ENCODE data around the gene LYPD4. TPM values are rescaled to one million over a fixed set of nuclear protein-coding genes. Genes with fewer than 3 reads are reported as not detected.

The LYPD4 gene
- total RNA-seq, 2 experiments from 2014 or later = not detected

DNA sequence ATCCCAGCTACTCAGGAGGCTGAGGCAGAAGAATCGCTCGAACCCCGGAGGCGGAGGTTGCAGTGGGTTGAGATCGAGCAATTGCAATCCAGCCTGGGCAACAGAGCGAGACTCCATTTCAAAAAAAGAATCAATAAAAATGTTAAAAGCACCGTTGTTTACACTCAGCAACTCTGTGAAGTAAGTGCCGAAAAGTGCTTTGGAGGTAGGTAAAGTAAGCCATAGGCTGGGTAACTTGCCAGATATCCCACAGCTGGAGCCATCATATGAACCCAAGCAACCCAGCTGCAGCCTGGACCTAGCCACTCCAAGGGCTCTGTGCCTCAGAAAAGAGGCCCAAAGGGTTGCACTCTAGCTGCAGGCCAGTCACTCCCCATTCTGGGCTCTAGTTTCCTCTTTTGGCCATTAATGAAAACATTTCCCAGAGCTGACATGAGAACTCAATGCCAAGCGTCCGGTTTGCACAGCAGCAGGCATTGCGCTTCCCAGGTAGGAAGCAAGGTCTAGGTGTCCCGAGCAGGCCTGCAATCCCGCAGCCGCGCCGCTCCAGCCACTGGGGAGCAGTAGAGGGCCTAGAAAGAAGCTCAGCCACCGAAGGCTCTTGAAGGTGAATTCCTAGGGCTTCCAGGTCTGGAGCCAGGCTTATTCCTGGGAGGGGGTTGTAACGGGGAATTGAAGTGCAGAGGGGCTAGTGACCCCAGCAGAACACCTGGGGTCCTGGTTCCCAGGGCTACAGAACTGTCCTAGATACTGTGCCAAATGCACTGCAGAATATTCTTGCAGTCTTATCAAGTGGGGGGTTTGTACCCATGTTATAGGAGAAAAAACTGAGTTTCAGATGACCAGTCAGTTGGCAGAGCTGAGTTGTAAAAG is 28.5 kb upstream of the LYPD4 start:
- Mint-ChIP-seq H3K27me3 (no peaks in the 10 kb centered on the region), H3K27ac (peak overlapping the region; percentile 88), H3K4me1 (peaks cover 84% of the 10 kb centered on the region), H3K4me3 (no peak overlapping the region), H3K36me3 (ENCODE audit: low read depth) (peaks cover 40% of the 10 kb centered on the region), H3K9me3 (ENCODE audit: low read depth) (no peaks in the 10 kb centered on the region)
- ChIA-PET CTCF (interaction anchor here (0.6 to 6.1 kb wide), 18 partner anchors 10 to 127 kb away, joined by 3 to 62 read pairs (median 4); partner anchors contain the start of genes ARHGEF1 and RPS19), POLR2A (interaction anchor here (0.6 to 2.1 kb wide), 7 partner anchors 10 to 329 kb away, joined by 3 to 13 read pairs (median 3); partner anchors contain the start of gene RPS19)
- intact Hi-C loops (cut with DNase I, micrococcal nuclease) = loop anchor here (1.0 to 5.0 kb wide), 5 partner anchors 14 to 249 kb away; no protein-coding TSS in a partner anchor
- DNase-seq = peak; percentile 84
- ATAC-seq = no peak

DNA sequence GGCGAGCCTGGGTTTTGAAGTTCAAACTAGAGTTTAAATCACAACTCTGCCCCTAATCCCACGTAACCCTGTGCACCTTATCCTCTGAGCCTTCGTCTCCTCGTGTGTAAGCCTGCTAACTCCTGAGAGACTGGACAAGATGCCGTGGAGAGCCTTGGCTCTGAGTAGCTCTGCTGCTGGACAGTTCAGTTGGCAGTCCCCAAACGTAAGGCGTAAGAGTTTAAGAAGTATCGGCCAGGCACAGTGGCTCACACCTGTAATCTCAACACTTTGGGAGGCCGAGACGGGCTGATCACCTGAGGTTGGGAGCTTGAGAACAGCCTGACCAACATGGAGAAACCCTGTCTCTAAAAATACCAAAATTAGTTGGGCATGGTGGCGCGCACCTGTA is 27.9 kb upstream of the LYPD4 start:
- DNase-seq (no peak), ATAC-seq (no peak)
- H3K9me3 Mint-ChIP-seq (ENCODE audit: low read depth) = no peaks in the 10 kb centered on the region
- peaks cover 83% of the 10 kb centered on the region for H3K4me1 Mint-ChIP-seq
- no peaks in the 10 kb centered on the region for H3K27me3 Mint-ChIP-seq
- intact Hi-C loops (cut with DNase I, micrococcal nuclease) = loop anchor here (2.0 to 5.0 kb wide), 2 partner anchors 62 to 250 kb away; no protein-coding TSS in a partner anchor
- H3K36me3 Mint-ChIP-seq (ENCODE audit: low read depth) = peaks cover 45% of the 10 kb centered on the region
- CTCF ChIA-PET = interaction anchor here (0.6 to 6.1 kb wide), 12 partner anchors 10 to 86 kb away, joined by 3 to 62 read pairs (median 7); partner anchors contain the start of genes ARHGEF1 and RPS19
- POLR2A ChIA-PET = interaction anchor here (0.6 to 2.6 kb wide), 6 partner anchors 12 to 102 kb away, joined by 3 to 13 read pairs (median 6); partner anchors contain the start of gene RPS19
- no peak overlapping the region for H3K4me3 Mint-ChIP-seq
- peak overlapping the region; percentile 88 for H3K27ac Mint-ChIP-seq

DNA sequence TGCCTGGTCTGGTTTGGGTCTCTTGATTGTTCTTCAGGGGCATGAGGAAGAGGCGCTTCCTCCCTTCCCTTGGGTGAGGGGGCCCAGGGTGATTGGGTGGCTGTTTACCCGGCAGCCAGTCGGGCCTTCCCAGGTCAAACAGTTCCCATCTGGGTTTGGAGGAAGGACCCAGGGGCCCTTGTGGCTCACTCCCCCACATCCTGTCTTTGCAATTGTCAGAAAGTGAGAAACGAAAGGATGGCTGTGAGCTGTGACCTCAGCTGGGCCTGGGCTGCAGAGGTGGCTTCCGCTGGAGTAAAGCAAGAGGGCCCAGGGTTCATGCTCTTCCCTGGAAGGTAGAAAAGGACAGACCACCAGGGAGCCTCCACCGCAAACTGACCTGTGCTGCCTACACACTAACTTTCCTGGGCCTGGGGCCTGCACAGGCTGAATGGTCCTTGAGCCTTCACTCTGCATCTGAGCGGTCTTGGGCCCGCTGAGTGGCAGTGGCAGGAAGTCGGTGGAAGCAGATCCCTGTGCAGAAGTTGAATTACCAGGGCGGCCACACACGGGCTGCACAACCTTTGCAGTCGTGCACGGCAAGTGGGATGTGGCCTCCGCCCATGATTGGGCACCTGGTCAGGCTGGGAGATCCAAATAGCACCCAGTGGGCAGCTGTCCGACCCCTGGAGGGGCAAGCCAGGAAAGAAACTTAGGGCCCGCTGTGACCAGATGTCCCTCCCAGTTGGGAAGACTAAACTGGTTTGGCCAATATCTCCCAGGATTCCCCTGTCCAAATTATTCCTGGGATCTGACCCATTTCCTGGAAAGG is 27.3 kb upstream of the LYPD4 start:
- ChIA-PET POLR2A (interaction anchor here (0.6 to 2.6 kb wide), 8 partner anchors 9 to 340 kb away, joined by 3 to 40 read pairs (median 4); partner anchors contain the start of gene RPS19), CTCF (interaction anchor here (0.6 to 6.1 kb wide), 15 partner anchors 9 to 508 kb away, joined by 3 to 62 read pairs (median 6); partner anchors contain the start of genes ARHGEF1, B9D2 and RPS19)
- Mint-ChIP-seq H3K9me3 (ENCODE audit: low read depth) (no peaks in the 10 kb centered on the region), H3K36me3 (ENCODE audit: low read depth) (peaks cover 48% of the 10 kb centered on the region), H3K27me3 (no peaks in the 10 kb centered on the region), H3K4me3 (peak overlapping the region; percentile 35), H3K27ac (peak overlapping the region; percentile 88), H3K4me1 (peaks cover 79% of the 10 kb centered on the region)
- ATAC-seq (peak; percentile 73), DNase-seq (peak; percentile 86)
- intact Hi-C loops (cut with DNase I, micrococcal nuclease) = loop anchor here (1.0 to 5.0 kb wide), 5 partner anchors 11 to 251 kb away; partner anchors contain the start of gene RPS19 (in 2 of the 2)

DNA sequence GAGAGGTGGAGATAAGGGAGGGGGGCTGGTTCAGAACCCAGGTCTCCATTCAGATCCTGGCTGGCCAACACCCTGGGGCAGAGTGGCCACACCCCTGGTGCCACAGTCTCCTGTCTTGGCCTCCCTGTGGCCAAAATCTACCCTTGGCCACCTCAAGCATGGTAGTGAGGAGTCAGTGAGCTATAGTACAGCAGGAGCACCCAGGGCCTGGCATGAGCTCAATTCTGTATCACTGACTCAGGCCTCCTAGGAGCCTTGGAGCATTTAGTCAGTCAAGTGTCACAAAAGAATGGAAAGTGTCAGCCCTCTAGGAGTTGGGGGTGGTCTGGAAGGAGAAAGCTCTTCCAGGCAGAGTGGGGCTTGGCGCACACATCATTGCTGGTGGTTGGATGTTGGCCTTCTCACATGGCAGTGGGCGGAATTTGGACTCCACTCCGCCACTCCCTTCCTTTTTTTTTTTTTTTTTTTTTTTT is 26.0 kb upstream of the LYPD4 start:
- H3K4me3 Mint-ChIP-seq = no peak overlapping the region
- ATAC-seq = peak; percentile 37
- H3K27me3 Mint-ChIP-seq = no peaks in the 10 kb centered on the region
- H3K4me1 Mint-ChIP-seq = peaks cover 78% of the 10 kb centered on the region
- ChIA-PET CTCF (interaction anchor here (0.6 to 6.1 kb wide), 6 partner anchors 15 to 188 kb away, joined by 3 to 62 read pairs (median 6); partner anchors contain the start of gene ARHGEF1), POLR2A (interaction anchor here (0.6 to 2.6 kb wide), 7 partner anchors 8 to 1657 kb away, joined by 3 to 40 read pairs (median 4); partner anchors contain the start of gene RPS19)
- no peaks in the 10 kb centered on the region for H3K9me3 Mint-ChIP-seq (ENCODE audit: low read depth)
- H3K27ac Mint-ChIP-seq = peak overlapping the region; percentile 85
- peaks cover 54% of the 10 kb centered on the region for H3K36me3 Mint-ChIP-seq (ENCODE audit: low read depth)
- peak; percentile 65 for DNase-seq
- intact Hi-C loops (cut with DNase I, micrococcal nuclease) = loop anchor here in 1 of 2 experiments (5.0 kb wide), 1 partner anchor 252 kb away; no protein-coding TSS in a partner anchor

DNA sequence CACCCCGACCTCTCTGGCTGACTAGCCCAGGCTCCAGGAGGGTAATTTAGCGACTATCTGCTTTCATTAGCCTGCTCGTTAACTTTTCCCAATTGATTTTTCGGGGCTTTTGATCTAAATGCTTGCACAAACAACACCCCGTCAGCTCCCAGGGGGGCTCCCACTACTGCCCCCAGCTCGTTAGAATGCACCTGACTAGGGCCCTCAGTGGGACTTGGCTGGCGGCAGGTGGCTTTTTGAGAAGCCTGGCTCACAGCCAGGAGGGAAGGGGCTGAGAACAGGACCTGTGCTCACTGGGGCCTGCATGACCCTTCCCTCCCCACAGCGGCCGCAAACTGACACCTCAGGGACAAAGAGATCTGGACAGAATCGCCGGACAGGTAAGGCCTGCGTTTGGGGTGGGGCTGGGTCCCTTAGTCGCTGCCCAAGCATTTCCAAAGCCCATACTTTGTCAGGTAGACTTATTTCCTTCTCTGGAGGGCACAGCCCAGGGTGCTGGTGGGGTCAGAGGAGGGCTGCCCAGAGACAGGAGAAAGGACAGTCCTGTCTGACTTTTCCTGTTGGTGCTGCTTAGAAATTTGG is 25.0 kb upstream of the LYPD4 start:
- ATAC-seq (no peak), DNase-seq (no peak)
- CTCF ChIA-PET = interaction anchor here (6.1 kb wide), 1 partner anchor 81 kb away, joined by 40 read pairs; no protein-coding TSS in a partner anchor
- POLR2A ChIA-PET = interaction anchor here (0.7 to 1.4 kb wide), 4 partner anchors 8 to 414 kb away, joined by 3 to 5 read pairs (median 4); partner anchors contain the start of genes CD79A and RPS19
- no peaks in the 10 kb centered on the region for H3K27me3 Mint-ChIP-seq
- H3K4me1 Mint-ChIP-seq = peaks cover 82% of the 10 kb centered on the region
- H3K27ac Mint-ChIP-seq = peak overlapping the region; percentile 85
- H3K4me3 Mint-ChIP-seq = no peak overlapping the region
- H3K9me3 Mint-ChIP-seq (ENCODE audit: low read depth) = no peaks in the 10 kb centered on the region
- H3K36me3 Mint-ChIP-seq (ENCODE audit: low read depth) = peaks cover 63% of the 10 kb centered on the region
- intact Hi-C loops (cut with DNase I, micrococcal nuclease) = no loop called here

DNA sequence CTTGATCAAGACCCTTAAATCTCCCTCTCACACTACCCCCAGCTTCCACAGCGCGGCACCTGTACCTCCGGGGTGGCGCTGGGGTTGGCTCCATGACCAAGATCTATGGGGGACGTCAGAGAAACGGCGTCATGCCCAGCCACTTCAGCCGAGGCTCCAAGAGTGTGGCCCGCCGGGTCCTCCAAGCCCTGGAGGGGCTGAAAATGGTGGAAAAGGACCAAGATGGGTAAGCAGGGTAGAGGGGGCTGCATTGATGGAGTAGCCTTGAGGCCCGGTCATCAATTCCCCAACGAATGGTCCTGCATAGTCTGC is 24.5 kb upstream of the LYPD4 start:
- no peak for ATAC-seq
- H3K4me3 Mint-ChIP-seq = no peak overlapping the region

DNA sequence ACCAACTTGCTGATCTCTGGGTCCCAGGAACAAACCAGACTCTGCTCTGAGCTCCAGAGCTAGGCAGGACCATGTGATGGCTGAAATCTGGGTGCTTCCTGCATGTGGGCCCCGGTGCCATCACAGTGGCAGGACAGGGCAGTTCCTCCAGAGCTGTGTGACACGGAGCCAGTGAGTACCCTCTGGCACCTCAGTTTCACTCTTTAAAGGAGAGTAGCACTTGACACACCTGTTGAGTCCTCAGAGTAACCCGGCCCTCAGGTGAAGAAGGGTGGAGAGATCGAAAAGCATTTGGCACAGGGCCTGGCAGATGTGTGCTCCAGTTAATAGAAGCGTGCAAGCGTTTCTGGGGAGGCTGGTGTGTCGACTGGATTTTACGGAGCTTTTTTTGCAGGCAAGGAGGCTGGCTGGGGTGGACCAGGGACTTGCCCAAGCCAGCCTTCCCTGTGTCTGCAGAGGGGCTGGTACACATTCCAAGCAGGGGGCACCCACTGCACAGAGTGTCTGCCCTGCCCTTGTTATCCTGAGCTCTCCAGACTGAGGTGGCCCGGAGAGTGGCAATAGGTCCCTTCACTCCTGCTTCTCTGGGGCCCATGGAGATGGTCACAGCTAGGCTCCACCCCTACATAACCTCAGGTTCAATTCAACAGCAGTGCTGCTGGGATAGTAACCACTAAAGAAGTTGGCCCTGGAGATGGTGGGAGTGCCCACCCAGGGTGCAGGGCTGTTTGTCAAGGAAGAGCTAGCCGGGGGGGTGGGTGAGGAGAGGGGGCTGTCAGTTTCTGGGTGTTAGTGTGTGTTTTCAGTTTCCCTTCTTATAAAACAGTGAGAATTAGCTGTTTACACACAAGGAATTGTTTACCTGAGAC is 23.9 kb upstream of the LYPD4 start:
- no peak for ATAC-seq
- CTCF ChIA-PET = interaction anchor here (0.8 to 1.4 kb wide), 4 partner anchors 8 to 84 kb away, joined by 3 to 6 read pairs (median 4); partner anchors contain the start of gene RPS19
- no peak for DNase-seq

More for the DNA sequence above, 24.5 kb upstream of the LYPD4 start:
- intact Hi-C loops (cut with DNase I, micrococcal nuclease) = no loop called here
- ChIA-PET CTCF (interaction anchor here (0.8 to 1.4 kb wide), 3 partner anchors 9 to 83 kb away, joined by 3 to 6 read pairs (median 4); partner anchors contain the start of gene RPS19), POLR2A (interaction anchor here (0.9 to 1.4 kb wide), 4 partner anchors 8 to 76 kb away, joined by 3 to 5 read pairs (median 4); partner anchors contain the start of genes CD79A and RPS19)
- no peaks in the 10 kb centered on the region for H3K27me3 Mint-ChIP-seq
- peaks cover 68% of the 10 kb centered on the region for H3K36me3 Mint-ChIP-seq (ENCODE audit: low read depth)
- peak overlapping the region; percentile 85 for H3K27ac Mint-ChIP-seq
- no peaks in the 10 kb centered on the region for H3K9me3 Mint-ChIP-seq (ENCODE audit: low read depth)
- peaks cover 82% of the 10 kb centered on the region for H3K4me1 Mint-ChIP-seq
- no peak for DNase-seq

DNA sequence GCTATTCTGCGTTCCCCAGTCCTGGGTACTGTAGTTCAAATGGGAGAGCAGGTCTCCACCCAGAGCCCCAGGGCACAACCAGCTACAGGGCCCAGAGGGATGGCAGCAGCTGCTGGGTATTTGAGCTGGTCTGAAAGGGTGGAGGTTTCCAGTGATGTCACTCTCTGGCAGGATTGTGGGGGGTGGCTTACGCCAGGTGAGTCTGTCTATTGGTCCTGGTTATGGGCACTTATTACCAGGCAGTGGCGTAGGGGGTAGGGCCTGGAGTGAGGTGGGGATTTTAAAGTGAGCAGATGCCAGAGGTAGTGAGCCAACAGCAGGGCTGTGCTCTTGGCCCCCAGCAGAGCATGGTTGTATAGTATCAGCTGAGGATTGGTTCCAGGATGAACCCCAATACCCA is 21.8 kb upstream of the LYPD4 start:
- CTCF ChIA-PET = interaction anchor here (1.0 to 1.8 kb wide), 2 partner anchors 23 to 25 kb away, joined by 3 to 4 read pairs; no protein-coding TSS in a partner anchor
- ATAC-seq (peak; percentile 11), DNase-seq (no peak)
- no peak overlapping the region for H3K4me3 Mint-ChIP-seq
- H3K27ac Mint-ChIP-seq = peak overlapping the region; percentile 85
- POLR2A ChIA-PET = interaction anchor here (0.7 kb wide), 1 partner anchor 1646 kb away, joined by 3 read pairs; no protein-coding TSS in a partner anchor
- intact Hi-C loops (cut with DNase I, micrococcal nuclease) = no loop called here
- H3K27me3 Mint-ChIP-seq = no peaks in the 10 kb centered on the region
- H3K9me3 Mint-ChIP-seq (ENCODE audit: low read depth) = no peaks in the 10 kb centered on the region
- H3K4me1 Mint-ChIP-seq = peaks cover 88% of the 10 kb centered on the region
- peaks cover 78% of the 10 kb centered on the region for H3K36me3 Mint-ChIP-seq (ENCODE audit: low read depth)

More for the DNA sequence above, 23.9 kb upstream of the LYPD4 start:
- peak overlapping the region; percentile 35 for H3K4me3 Mint-ChIP-seq
- H3K27me3 Mint-ChIP-seq = no peaks in the 10 kb centered on the region
- peaks cover 73% of the 10 kb centered on the region for H3K36me3 Mint-ChIP-seq (ENCODE audit: low read depth)
- POLR2A ChIA-PET = interaction anchor here (0.9 to 1.4 kb wide), 5 partner anchors 8 to 77 kb away, joined by 3 to 5 read pairs (median 3); partner anchors contain the start of genes CD79A and RPS19
- H3K27ac Mint-ChIP-seq = peak overlapping the region; percentile 85
- no peaks in the 10 kb centered on the region for H3K9me3 Mint-ChIP-seq (ENCODE audit: low read depth)
- intact Hi-C loops (cut with DNase I, micrococcal nuclease) = no loop called here
- H3K4me1 Mint-ChIP-seq = peaks cover 86% of the 10 kb centered on the region

DNA sequence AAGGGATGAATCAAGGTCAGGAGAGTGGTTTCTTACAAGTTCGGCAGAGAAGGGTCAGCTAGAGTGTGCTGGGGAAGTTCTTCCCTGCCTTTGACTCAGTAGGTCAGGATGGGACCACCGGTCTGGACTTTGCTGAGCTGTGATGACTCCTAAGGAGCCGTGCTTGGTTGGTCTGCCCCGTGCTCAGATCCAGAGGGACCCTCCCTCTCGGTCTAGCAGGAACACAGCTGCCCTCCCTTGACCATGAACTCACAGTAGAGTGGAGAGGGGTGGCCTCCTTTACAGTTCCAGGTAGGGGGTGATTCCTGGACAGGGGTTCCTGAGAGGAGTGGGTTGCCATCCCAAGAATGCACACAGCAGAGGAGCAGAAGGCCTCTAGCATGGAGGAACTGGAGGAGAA is 19.9 kb upstream of the LYPD4 start:
- POLR2A ChIA-PET = interaction anchor here (0.5 to 2.7 kb wide), 5 partner anchors 11 to 477 kb away, joined by 3 to 11 read pairs (median 4); no protein-coding TSS in a partner anchor
- peaks cover 72% of the 10 kb centered on the region for H3K4me1 Mint-ChIP-seq
- CTCF ChIA-PET = interaction anchor here (1.4 to 2.0 kb wide), 2 partner anchors 43 to 93 kb away, joined by 4 to 10 read pairs; no protein-coding TSS in a partner anchor
- ATAC-seq (no peak), DNase-seq (no peak)
- H3K36me3 Mint-ChIP-seq (ENCODE audit: low read depth) = peaks cover 73% of the 10 kb centered on the region
- H3K27ac Mint-ChIP-seq = peak overlapping the region; percentile 89
- peak overlapping the region; percentile 63 for H3K4me3 Mint-ChIP-seq
- intact Hi-C loops (cut with DNase I, micrococcal nuclease) = loop anchor here in 1 of 2 experiments (5.0 kb wide), 2 partner anchors 512 to 1067 kb away; partner anchors contain the start of genes EGLN2 and TGFB1
- H3K27me3 Mint-ChIP-seq = no peaks in the 10 kb centered on the region
- H3K9me3 Mint-ChIP-seq (ENCODE audit: low read depth) = no peaks in the 10 kb centered on the region
